SU-DHL-6 (cell line): ENCODE results near the gene INTS1.

Experiments used
- CTCF ChIP-seq: fragments of 200-600 bp; sonication (generic); IDR thresholded peaks from one replicate; pipeline ENCODE4 v1.5.1; 2017; ENCODE audit warnings: antibody characterized with exemption, mild to moderate bottlenecking, low read length, moderate library complexity; ENCODE audit not compliant: insufficient read depth, poor library complexity, severe bottlenecking
- EZH2phosphoT487 ChIP-seq: fragments of 200-600 bp; sonication (generic), shearing (Covaris generic); conservative IDR thresholded peaks from 2 replicates; pipeline ENCODE4 v1.6.1; 2018; ENCODE audit warnings: mild to moderate bottlenecking, antibody characterized with exemption, low read length, moderate library complexity, mixed read lengths

GRCh38 chr7:1490837-1491236 lies 13.4 kb downstream of the INTS1 start:
- TF ChIP-seq EZH2phosphoT487 (no peak), CTCF (no peak)
